Activated CD8-positive, alpha-beta memory T cell treated with anti-CD3 and anti-CD28 coated beads, Interleukin-2, amount 50 U/mL, for 24 hours (primary cell): ENCODE measurements around the gene MAP7.
"Not testable (repeated sequence)": the region's sequence is repeated elsewhere in the genome, so short reads cannot be mapped to it uniquely, and the experiment has no call there.

ENCODE experiments used
- DNase-seq: peaks from one replicate; pipeline ENCODE4 v3.0.0-alpha.2; 2020; ENCODE audit errors: extremely low read depth

Gene MAP7

GRCh38 chr6:136503303-136504029 lies 46.8 kb downstream of the MAP7 start:
- DNase-seq = no peak

- no peak for DNase-seq
Measured at GRCh38 chr6:136502786-136503185, 47.4 kb downstream of the MAP7 start.

GRCh38 chr6:136501514-136501913 lies 48.7 kb downstream of the MAP7 start:
- DNase-seq = no peak

GRCh38 chr6:136501096-136501495 lies 49.1 kb downstream of the MAP7 start:
- no peak for DNase-seq

GRCh38 chr6:136500414-136500813 lies 49.8 kb downstream of the MAP7 start:
- no peak for DNase-seq

GRCh38 chr6:136499370-136499769 lies 50.9 kb downstream of the MAP7 start:
- DNase-seq = no peak

- DNase-seq = not testable (repeated sequence)
Measured at GRCh38 chr6:136496449-136496848, 53.8 kb downstream of the MAP7 start.

GRCh38 chr6:136494710-136495109 lies 55.5 kb downstream of the MAP7 start:
- no peak for DNase-seq

- DNase-seq = no peak
Measured at GRCh38 chr6:136494059-136494458, 56.2 kb downstream of the MAP7 start.

GRCh38 chr6:136492409-136492808 lies 57.8 kb downstream of the MAP7 start:
- no peak for DNase-seq

- DNase-seq = no peak
Measured at GRCh38 chr6:136491754-136492153, 58.5 kb downstream of the MAP7 start.

GRCh38 chr6:136491251-136491650 lies 59.0 kb downstream of the MAP7 start:
- no peak for DNase-seq

- not testable (repeated sequence) for DNase-seq
Measured at GRCh38 chr6:136489689-136490033, 60.6 kb downstream of the MAP7 start.

GRCh38 chr6:136487759-136488425 lies 62.3 kb downstream of the MAP7 start:
- no peak for DNase-seq

GRCh38 chr6:136486357-136486756 lies 63.9 kb downstream of the MAP7 start:
- no peak for DNase-seq

GRCh38 chr6:136483906-136484305 lies 66.3 kb downstream of the MAP7 start:
- no peak for DNase-seq

GRCh38 chr6:136483005-136483404 lies 67.2 kb downstream of the MAP7 start:
- DNase-seq = not testable (repeated sequence)

- DNase-seq = no peak
Measured at GRCh38 chr6:136477548-136477947, 72.7 kb downstream of the MAP7 start.

GRCh38 chr6:136475686-136476085 lies 74.5 kb downstream of the MAP7 start:
- DNase-seq = no peak

- no peak for DNase-seq
Measured at GRCh38 chr6:136474241-136474640, 76.0 kb downstream of the MAP7 start.

GRCh38 chr6:136471922-136472321 lies 78.3 kb downstream of the MAP7 start:
- no peak for DNase-seq

- no peak for DNase-seq
Measured at GRCh38 chr6:136471372-136471771, 78.8 kb downstream of the MAP7 start.

- no peak for DNase-seq
Measured at GRCh38 chr6:136470044-136470443, 80.2 kb downstream of the MAP7 start.

- no peak for DNase-seq
Measured at GRCh38 chr6:136469154-136469553, 81.1 kb downstream of the MAP7 start.
